Stomach (tissue), 4 donors: ENCODE data around the gene GLRX2.

Source experiments
- CTCF ChIP-seq, 7 experiments: fragments of 450-650 bp in 4 of 7; fragments of 200-600 bp in 3 of 7; sonication (generic) in 3 of 7; IDR thresholded peaks; one replicate each; pipeline ENCODE4 v1.5.1; 2016 to 2019; ENCODE audit warnings: antibody characterized with exemption in 7 of 7, control low read depth in 2 of 7, mild to moderate bottlenecking in 1 of 7
- EP300 ChIP-seq: sonication (generic); formaldehyde crosslinking; IDR thresholded peaks from one replicate; pipeline ENCODE4 v1.6.1; 2017; ENCODE audit warnings: antibody characterized with exemption
- POLR2A ChIP-seq, 4 donors: fragments of 450-650 bp; IDR thresholded peaks; one replicate each; pipeline ENCODE4 v1.6.1; 2016; ENCODE audit warnings: antibody characterized with exemption in 4 of 4, control low read depth in 2 of 4, mild to moderate bottlenecking in 1 of 4, moderate library complexity in 1 of 4
- POLR2AphosphoS5 ChIP-seq, 3 donors: sonication (generic); formaldehyde crosslinking; IDR thresholded peaks; one replicate each; pipeline ENCODE4 v1.6.1; 2016; ENCODE audit warnings: antibody characterized with exemption in 3 of 3

GRCh38 chr1:193113992-193114332 is 8.7 kb upstream of the GLRX2 start:
- no peak for TF ChIP-seq CTCF (IDR thresholded peaks at IDR 0.05)
- no peak for TF ChIP-seq POLR2A (IDR thresholded peaks at IDR 0.05)
- no peak for TF ChIP-seq EP300
- TF ChIP-seq POLR2AphosphoS5 (IDR thresholded peaks at IDR 0.05), result no peak
